Measurements from ENCODE around the gene GAB2.

- no peak for TF ChIP-seq CTCF (CRISPR knock-in tag; IDR thresholded peaks at IDR 0.05)
- no peak for TF ChIP-seq HDAC2 (CRISPR knock-in tag; IDR thresholded peaks at IDR 0.05)
- TF ChIP-seq NR3C1 (CRISPR knock-in tag; IDR thresholded peaks at IDR 0.05), result no peak
- TF ChIP-seq TAF15 (IDR thresholded peaks at IDR 0.05; ENCODE audit: low read depth, low read length, poor library complexity, severe bottlenecking), result no peak
- no peak for TF ChIP-seq SMAD1 (CRISPR knock-in tag; IDR thresholded peaks at IDR 0.05; ENCODE audit: borderline replicate concordance, low read depth)
- TF ChIP-seq MXD4 (CRISPR knock-in tag; IDR thresholded peaks at IDR 0.05), result no peak
- no peak for TF ChIP-seq AFF4 (CRISPR knock-in tag; IDR thresholded peaks at IDR 0.05)
- no peak for TF ChIP-seq KLF11 (CRISPR knock-in tag; IDR thresholded peaks at IDR 0.05)
- TF ChIP-seq ZNF616 (CRISPR knock-in tag; IDR thresholded peaks at IDR 0.05; ENCODE audit: low read depth), result no peak
- no peak for TF ChIP-seq NFYB (CRISPR knock-in tag; IDR thresholded peaks at IDR 0.05)
Measured at GRCh38 chr11:78415338-78415737, 2.3 kb downstream of the GAB2 start.
